TTC549 (cell line): ENCODE measurements around the gene VPS8.
A peak's percentile ranks its signal among the peaks of the same experiment; 100 is the strongest.
"Not testable (repeated sequence)": the region's sequence is repeated elsewhere in the genome, so short reads cannot be mapped to it uniquely, and the experiment has no call there.

Source experiments
- FAIRE-seq: peaks from 2 replicates; lab custom pipeline; 2012; peaks lifted over from hg19 to GRCh38; lab: Jason Lieb, UNC

The VPS8 gene

DNA sequence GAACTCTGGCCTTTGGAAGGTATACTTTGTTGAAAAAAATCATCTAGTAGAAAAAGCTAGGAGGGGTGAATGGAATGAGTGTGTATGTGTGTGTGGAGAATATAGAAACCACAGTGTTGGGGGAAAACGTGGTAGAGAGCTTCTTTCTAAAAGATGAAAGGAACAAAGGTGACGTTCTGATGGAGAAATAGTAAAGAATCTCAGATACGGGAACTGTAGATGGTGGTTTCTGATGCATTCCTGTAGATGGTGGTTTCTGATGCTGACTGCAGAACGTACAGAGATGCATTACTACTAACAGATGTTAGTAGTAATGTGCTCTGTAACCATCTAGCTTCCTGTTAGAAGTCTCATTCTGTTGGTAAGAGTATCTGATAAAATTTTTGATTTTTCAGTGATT lies 60.2 kb downstream of the VPS8 start:
- no peak for FAIRE-seq

- no peak for FAIRE-seq
These were observed 61.2 kb downstream of the VPS8 start for GRCh38 chr3:184873141-184873540.

DNA sequence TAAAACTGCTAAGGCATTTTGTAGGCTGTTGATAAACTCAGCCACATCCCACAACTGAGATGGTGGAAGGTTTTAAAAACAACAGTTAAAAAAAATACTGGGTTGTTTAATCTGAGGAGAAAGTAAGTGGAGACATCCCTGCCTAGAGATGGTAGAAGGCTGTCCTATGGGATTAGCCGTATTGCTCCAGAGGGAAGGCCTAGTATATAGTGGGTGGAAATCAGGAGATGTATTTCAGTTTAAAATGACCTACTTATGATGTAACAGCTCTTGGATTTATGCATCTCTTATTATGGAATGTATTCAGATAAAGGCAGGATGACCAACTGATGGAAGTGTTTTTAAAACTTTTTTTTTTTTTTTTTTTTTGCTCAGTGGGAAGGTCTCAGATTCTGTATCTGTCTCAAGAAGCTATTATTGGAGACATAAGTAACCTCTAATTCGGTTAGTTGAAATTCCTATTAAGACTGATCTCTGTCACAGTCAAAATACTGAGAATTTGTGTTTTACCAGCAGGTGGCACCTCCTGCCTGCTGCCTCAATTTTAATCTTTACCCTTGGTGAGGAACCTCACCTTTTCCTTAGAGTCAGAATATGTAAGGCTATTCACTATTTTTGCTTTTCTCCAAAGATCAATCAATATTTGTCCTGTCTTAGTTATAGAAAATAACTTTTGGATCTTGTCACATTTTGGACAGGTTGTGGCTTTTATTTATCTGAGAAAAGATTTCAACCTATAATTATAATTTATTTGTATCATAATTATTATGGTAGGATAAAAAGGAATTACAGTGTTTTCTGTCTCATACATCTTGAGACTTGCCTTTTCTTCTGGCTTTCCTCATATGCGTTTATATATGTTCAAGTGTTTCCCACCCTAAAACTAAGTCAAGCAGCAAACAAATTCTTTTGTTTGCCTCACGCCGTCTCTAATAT lies 63.0 kb downstream of the VPS8 start:
- FAIRE-seq, result peak; percentile 29

DNA sequence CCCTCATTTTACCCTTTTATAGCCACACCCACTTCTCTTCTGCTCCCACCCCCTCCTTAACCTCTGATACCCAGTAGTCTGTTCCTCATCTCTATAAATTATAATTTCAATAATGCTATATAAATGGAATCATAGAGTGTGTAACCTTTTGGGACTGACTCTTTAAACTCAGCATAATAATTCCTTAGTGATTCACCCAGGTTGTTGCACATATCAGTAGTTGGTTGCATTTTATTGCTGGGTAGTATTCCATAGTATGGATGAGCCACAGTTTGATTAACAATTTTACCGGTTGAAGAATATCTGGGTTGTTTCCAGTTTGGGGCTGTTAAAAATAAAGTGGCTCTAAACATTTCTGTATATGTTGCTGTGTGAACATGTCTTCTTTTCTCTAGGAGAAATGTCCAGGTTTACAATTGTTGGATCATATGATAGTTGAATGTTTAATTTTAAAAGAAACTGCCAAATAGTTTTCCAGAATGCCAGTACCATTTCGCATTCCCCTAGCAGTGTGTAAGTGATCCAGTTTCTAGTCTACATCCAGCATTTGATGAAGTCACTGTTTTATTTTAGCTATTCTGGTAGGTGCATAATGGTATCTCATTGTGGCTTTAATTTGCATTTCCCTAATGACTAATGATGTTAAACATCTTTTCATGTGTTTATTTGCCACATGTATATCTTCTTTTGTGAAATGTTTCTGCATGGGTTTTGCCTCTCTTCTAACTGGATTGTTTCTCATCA lies 68.5 kb downstream of the VPS8 start:
- no peak for FAIRE-seq

GRCh38 chr3:184884359-184885017 lies 72.5 kb downstream of the VPS8 start:
- FAIRE-seq, result no peak

DNA sequence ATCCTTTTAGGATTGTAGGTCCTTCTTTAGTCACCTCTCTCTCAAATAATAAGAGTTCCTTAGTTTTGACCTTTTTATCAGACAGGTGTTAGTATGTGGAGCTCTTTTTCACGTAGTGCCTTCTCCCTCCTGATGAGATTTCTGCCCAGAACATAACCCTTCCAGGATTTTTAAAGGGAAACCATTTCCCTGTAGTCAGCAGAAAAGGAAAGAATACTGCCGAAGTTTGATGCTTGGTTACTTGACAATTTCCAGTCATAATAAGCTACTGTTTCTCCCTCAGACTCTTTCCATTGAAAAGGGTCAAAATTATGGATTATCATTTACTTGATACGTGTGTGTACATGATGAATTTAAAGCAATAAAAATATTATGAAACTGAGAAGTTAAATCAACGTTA lies 73.1 kb downstream of the VPS8 start:
- FAIRE-seq, result no peak

DNA sequence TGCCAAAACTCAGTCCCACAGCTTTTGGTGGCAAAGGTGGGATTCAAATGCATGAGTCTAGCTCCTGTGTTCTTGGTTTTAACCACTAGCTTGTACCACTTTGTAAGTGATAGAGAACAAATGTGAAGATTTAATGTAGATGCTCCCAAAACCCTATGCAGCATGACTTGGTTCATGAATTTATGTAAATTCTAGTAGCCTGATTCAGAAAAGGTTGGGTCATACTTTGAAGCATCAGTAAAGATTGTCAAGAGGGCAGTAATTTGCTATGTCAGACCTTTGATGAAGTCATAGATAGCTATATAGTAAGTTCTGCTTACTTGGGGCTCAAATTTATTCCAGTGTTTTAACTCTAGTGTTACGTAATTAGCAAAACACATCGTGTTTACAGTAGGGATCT lies 75.6 kb downstream of the VPS8 start:
- no peak for FAIRE-seq

DNA sequence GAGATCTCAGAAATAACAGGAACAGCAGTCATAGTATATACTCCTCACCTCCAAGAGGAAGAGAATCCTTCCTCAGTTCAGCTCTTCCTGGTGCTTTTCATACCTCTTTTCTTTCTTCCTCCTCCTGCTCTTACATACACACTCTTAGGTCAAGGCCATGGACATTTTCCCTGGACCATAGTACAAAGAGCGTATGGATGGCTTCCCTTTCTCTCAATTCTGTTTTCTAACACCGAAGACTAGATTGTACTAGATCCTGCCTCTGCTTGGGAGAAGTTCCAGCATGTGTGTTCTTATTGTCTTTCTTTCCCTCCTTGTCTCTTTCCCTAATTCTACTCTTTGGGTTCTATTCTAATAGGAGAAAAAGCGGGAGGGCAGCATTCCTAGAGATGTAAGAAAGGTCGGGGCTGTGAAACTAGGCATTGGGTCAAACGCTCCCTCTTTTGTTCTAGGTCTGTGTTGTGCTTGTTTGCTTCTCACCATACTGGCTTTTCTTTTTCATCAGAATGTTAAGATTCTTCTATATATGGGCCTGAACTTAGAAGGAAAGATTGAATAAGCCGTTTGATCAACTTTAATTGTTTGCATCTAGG lies 77.4 kb downstream of the VPS8 start:
- FAIRE-seq, result no peak

GRCh38 chr3:184894051-184894450 lies 82.1 kb downstream of the VPS8 start:
- FAIRE-seq, result no peak

DNA sequence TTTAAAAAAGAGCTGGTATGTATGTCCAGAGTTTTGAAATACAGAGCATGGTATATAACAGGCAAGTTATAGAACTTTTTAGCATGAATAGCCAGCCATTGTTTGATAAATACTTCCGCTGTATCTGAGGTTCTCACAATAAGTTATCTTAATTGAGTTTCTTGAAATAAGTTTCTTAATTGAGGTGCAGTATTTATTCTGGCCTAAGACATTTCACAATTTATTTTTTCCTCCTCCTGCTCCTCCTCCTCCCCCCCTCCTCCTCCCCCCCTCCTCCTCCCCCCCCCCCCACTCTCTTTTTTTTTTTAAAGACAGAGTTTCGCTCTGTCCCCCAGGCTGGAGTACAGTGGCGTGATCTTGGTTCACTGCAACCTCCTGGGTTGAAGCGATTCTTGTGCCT lies 83.4 kb downstream of the VPS8 start:
- FAIRE-seq, result no peak

DNA sequence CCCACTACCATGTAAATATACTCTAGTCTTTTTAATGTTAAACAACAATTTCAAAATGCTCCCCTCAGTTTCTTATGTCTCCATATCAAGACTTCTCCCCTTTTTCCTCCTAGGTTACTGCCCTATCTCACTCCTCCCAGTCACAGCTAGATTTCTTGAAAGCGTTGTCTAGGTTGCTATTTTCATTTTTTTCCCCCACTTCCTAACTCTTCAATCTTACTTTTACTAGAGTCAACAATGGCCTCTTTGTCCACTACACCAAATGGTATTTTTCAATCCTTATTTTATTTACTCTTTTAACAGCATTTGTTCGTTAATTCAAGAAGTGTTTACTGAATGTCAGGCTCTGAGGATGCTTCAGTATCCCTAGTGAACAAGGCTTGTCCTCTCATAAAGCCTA lies 84.4 kb downstream of the VPS8 start:
- FAIRE-seq, result no peak

DNA sequence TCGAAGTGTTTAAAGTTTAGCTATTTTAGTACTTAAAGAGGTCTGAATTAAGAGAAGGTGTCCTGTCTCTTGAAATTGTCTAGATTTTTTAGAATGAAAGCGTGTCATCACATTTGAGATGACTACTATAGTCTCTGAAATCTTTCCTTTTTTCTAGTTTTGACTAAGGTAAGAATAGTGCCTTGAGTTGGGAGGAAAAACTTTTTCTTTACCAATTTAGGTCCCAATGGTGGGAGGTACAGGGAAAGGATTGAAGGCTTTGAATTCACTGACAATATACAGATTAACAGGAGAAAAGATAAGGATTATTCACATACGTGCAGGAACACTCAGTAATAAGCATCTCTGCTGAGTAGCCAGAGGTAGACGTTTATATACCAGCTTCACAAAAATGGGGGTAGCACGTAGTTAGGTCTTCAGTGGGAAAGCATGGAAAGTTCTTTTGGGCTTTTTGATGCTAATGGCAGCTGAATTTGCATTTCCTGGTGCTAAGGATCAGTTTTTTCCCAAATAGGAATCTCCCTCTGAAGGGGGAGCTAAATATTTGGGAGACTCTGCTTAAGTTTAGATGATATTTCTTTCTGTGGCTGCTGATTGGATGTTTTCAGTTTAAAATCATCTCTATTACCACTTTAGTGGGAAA lies 88.1 kb downstream of the VPS8 start:
- FAIRE-seq, result no peak

DNA sequence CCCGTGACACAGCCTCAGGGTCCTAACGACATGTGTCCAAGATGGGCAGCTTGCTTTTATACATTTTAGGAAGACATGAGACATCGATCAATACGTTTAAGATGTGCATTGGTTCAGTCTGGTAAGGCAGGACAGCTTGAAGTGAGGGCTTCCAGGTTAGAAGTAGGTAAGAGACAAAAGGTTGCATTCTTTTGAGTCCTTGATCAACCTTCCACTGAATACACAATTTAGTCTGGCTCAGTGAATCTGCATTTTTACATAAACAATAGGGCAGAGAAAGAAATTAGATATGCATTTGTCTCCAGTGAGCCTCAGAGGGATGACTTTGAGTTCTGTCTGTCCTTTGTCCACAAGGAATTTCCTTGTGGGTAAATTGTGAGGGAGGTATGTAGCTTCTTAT lies 95.1 kb downstream of the VPS8 start:
- FAIRE-seq, result not testable (repeated sequence)

DNA sequence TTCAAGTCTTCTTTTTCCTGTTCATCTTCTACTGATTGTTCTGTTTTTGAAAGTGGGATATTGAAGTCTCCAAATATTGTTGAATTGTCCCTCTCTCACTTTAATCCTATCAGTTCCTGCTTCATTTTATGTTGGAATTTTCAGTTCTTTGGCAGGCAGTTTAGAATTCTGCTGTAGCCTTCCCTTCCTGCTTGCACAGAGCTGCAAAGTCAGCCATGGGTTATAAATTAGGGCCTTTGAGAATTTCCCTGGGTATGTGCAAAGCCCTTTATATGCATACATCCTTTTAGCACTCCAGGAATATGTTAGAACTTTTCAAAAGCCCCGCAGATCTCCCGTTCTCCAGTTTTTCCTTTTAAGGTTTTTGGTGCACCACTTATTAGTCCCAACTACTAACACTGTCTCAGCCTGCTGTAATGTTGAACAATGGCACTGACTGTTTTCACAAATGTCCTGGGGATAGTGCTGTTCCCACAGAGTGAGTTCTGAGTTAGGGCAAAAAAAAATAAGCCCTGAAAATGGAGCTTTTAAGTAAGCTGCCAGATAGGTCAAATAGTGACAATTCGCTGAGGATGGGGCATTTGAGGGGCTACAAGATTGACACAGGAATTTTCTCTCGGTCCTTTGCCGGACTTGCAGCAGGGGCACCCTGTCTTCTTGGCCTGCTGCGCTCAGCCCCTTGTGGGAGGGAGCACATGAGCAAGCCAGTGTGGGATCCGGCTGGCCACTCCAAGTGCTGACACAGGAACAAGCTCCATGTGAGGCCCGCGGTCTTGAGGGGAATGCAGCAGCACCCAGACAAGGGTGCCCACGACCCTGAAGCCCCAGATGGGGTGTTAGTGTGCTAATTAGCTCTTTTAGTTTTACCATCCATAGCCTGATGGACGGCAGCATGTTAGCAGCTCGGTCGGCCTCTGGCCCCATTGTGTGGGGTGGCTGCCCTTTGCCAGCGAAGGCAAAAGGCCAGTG lies 96.0 kb downstream of the VPS8 start:
- FAIRE-seq, result no peak

DNA sequence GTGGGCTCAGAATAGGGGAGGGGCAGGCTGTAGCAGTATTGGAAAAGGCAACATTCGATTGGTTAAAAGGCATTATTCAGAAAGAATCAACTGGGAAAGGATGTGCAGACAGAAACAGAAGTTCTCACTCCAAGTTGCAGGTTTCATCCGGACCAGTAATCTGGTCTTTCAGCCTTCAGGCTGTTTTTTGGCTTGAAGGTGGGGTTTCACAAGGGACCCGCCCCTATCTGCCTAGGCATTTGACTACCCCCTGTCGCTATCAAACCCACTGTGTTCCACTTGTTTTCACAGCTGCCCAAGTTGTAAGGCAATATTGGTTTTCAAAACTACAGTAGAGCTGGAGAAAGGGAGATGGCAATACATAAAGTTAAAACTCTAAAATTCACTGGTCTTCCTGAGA lies 96.9 kb downstream of the VPS8 start:
- no peak for FAIRE-seq

- no peak for FAIRE-seq
These were observed 98.7 kb downstream of the VPS8 start for GRCh38 chr3:184910664-184911063.

DNA sequence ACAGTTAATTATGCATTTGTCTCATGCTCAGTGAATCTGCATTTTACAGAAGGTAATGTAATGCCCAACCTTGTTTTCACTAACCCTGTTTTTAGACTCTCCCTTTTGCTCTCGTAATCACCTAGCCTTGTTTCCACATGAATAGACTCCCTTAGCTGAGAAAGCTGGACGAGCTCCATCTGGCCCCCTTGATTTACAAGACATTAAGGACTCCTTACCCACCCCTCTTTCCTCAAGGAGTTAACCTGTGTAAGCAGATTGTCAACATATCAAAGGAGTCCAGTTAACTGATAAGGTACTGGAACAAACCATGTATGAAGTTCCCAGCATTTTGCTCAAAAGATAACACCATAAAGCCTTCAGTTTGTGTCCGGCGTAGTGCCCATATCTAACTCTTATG lies 99.6 kb downstream of the VPS8 start:
- no peak for FAIRE-seq

DNA sequence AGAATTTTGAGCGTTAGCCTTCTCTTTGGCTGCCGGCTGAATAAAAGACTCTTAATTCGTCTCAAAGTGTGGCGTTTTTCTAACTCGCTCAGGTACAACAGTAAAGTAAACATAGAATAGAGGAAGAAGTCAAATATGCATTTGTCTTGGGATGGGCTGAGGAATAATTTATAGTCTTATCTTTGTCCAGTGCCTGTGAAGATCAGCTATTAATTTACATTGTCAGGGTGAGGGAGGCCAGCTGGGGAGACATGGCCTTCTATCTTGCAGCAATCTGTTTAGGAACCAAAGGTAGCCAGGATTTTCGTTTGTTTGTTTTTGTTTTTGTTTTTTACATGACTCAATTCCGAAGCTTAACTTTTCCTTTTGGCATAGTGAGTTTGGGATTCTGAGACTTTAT lies 100.2 kb downstream of the VPS8 start:
- no peak for FAIRE-seq

DNA sequence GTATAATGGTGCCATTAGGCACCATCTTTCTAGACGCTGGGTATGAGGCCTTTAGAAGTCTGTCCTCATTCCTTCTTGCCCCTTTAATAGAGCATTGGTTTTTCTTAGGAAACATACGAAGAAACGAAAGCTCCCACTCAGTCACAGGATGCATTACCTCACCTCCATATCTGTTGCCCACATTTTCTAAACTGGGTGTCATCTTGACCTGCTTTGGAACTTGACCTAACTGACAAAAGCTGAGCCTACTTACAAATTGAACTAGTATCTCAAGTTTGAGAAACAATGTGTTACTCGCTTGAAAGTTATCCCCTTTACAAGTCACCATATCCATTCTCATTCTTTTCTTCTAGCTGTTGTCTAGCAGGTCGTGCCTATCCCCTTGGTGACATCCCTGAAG lies 102.7 kb downstream of the VPS8 start:
- no peak for FAIRE-seq

DNA sequence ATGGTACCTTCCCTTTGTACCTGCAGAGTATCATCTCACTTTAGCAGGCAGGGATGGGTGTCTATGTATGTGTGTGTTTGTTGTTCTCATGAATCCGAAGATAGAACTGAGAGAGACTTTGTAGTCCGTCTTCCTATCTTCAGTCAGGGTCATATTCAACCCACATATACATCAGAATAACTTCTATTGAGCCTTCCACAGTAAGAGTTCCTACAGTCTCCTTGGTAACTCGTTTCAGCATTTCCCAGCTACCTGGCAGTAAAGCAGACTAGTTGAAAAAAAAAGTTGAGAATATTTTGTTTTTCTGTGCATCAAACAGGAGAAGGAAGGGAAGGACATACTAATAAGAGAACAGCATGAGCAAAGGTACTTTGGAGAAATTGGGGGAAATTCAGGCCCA lies 106.8 kb downstream of the VPS8 start:
- FAIRE-seq, result no peak

DNA sequence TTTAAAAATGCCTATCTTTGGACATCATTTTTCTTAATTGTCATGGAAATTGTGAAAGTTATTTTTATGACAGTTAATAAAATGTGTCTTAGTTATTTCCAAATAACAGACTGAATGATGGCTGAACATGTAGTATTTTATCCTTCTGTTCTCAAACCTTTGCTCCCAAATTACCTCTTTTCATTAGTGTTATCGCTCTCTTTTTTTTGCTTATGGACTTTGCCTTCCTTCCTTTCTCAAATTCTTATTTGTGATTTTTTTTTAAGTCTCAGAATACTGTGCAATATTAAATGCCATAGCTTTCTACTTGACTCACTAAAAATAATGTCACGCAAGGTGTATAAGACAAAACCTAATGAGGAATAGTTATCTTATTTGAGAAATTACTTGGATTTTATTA lies 107.7 kb downstream of the VPS8 start:
- FAIRE-seq, result no peak
